Measurements from ENCODE around the gene SEMA4B.
A peak's percentile ranks its signal among the peaks of the same experiment; 100 is the strongest.
"Not testable (repeated sequence)": the region's sequence is repeated elsewhere in the genome, so short reads cannot be mapped to it uniquely, and the experiment has no call there.

SEMA4B gene

GRCh38 chr15:90201130-90201943, at the start of gene SEMA4B:
TSS of gene SEMA4B (plus strand) at chr15:90201330. CDS start at chr15:90201579, 249 bp downstream.
- DNase-seq (ENCODE audit: low read depth in 3 of 3), result peak; percentile 38 to 66 (median 46)

- no peak for DNase-seq (ENCODE audit: low read depth in 3 of 3)
Measured at GRCh38 chr15:90151989-90152645, 49.0 kb upstream of the SEMA4B start.

GRCh38 chr15:90153658-90154057, 47.5 kb upstream of the SEMA4B start:
- DNase-seq (ENCODE audit: low read depth in 3 of 3), result no peak

GRCh38 chr15:90154246-90154645, 46.9 kb upstream of the SEMA4B start:
- no peak for DNase-seq (ENCODE audit: low read depth in 3 of 3)

GRCh38 chr15:90154861-90155626, 46.1 kb upstream of the SEMA4B start:
- no peak for DNase-seq (ENCODE audit: low read depth in 3 of 3)

- no peak for DNase-seq (ENCODE audit: low read depth in 3 of 3)
Measured at GRCh38 chr15:90159213-90159612, 41.9 kb upstream of the SEMA4B start.

- no peak for DNase-seq (ENCODE audit: low read depth in 3 of 3)
Measured at GRCh38 chr15:90160781-90161727, 40.1 kb upstream of the SEMA4B start.

- no peak for DNase-seq (ENCODE audit: low read depth in 3 of 3)
Measured at GRCh38 chr15:90161950-90162361, 39.2 kb upstream of the SEMA4B start.

GRCh38 chr15:90162956-90163355, 38.2 kb upstream of the SEMA4B start:
- DNase-seq (ENCODE audit: low read depth in 3 of 3), result no peak

GRCh38 chr15:90164239-90164638, 36.9 kb upstream of the SEMA4B start:
- not testable (repeated sequence) for DNase-seq (ENCODE audit: low read depth in 3 of 3)

- DNase-seq (ENCODE audit: low read depth in 3 of 3), result no peak
Measured at GRCh38 chr15:90165157-90165556, 36.0 kb upstream of the SEMA4B start.

- no peak for DNase-seq (ENCODE audit: low read depth in 3 of 3)
Measured at GRCh38 chr15:90165659-90166489, 35.3 kb upstream of the SEMA4B start.

- no peak for DNase-seq (ENCODE audit: low read depth in 3 of 3)
Measured at GRCh38 chr15:90167121-90167520, 34.0 kb upstream of the SEMA4B start.

- DNase-seq (ENCODE audit: low read depth in 3 of 3), result no peak
Measured at GRCh38 chr15:90171623-90172022, 29.5 kb upstream of the SEMA4B start.

GRCh38 chr15:90173372-90173771, 27.8 kb upstream of the SEMA4B start:
- DNase-seq (ENCODE audit: low read depth in 3 of 3), result no peak

GRCh38 chr15:90174140-90174875, 26.8 kb upstream of the SEMA4B start:
- no peak for DNase-seq (ENCODE audit: low read depth in 3 of 3)

- DNase-seq (ENCODE audit: low read depth in 3 of 3), result no peak
Measured at GRCh38 chr15:90177012-90177411, 24.1 kb upstream of the SEMA4B start.

GRCh38 chr15:90178468-90179435, 22.4 kb upstream of the SEMA4B start:
- no peak for DNase-seq (ENCODE audit: low read depth in 3 of 3)
